Measurements from ENCODE around the gene RAG2.

DNA sequence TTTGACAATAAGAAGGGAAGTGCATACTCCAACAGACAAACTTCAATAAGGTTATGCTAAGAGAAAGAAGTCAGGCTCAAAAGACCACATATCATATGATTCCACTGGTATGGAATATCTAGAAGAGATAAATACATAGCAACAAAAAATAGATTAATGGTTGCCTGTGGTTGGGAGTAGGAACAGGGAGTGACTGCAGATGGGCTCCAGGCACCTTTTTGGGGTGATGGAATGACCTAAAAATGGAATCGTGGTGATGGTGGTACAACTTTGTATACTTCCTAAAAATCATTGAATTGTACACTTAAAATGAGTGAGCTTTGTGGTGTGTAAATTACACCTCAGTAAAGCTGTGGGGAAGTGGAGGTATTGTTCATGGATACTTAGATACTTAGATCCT lies 29.0 kb upstream of the RAG2 start:
- TF ChIP-seq POLR2A (IDR thresholded peaks at IDR 0.05) = no peak
- no peak for TF ChIP-seq CTCF (IDR thresholded peaks at IDR 0.05)
- no peak for TF ChIP-seq EP300 (IDR thresholded peaks at IDR 0.05)
